ENCODE data around the gene ARHGEF11. TPM values are rescaled to one million over a fixed set of nuclear protein-coding genes. Genes with fewer than 3 reads are reported as not detected.

Gene ARHGEF11
- total RNA-seq, 1 experiment from 2014 or later, result 41.1 TPM

GRCh38 chr1:156912861-156913808, 132.4 kb downstream of the ARHGEF11 start:
- no peak overlapping the region for H3K56ac ChIP-seq (ENCODE audit: insufficient read length, low read depth, low read length)
- no peak overlapping the region for H2BK120ac ChIP-seq (ENCODE audit: low read depth, low read length, poor library complexity, severe bottlenecking)
- no peak overlapping the region for H4K5ac ChIP-seq (ENCODE audit: insufficient read length, low read depth, low read length)
- no peak overlapping the region for H2BK12ac ChIP-seq (ENCODE audit: insufficient read length, low read depth, low read length)
- peak; percentile 53 for TF ChIP-seq CTCF (conservative IDR thresholded peaks at IDR 0.05)
- H3K23me2 ChIP-seq (ENCODE audit: insufficient read length, low read depth, low read length, poor library complexity, severe bottlenecking), result no peaks in the 10 kb centered on the region
- no peaks in the 10 kb centered on the region for H4K20me1 ChIP-seq (ENCODE audit: control insufficient read depth, insufficient read depth, insufficient read length)
- DNase-seq, result peak; percentile 69
- no peak overlapping the region for H3K4me2 ChIP-seq (ENCODE audit: insufficient read depth, insufficient read length, low read length)
- H3K4me1 Mint-ChIP-seq, result peaks cover 8 to 22% of the 10 kb centered on the region in 2 experiments
- no peak overlapping the region for H4K8ac ChIP-seq (replicated peaks; ENCODE audit: insufficient read length, low read depth, low read length)
- no peak overlapping the region for H3K18ac ChIP-seq (ENCODE audit: insufficient read length, low read depth, low read length)
- H2AFZ ChIP-seq (ENCODE audit: low read length), result no peak overlapping the region
- no peak overlapping the region for H2BK5ac ChIP-seq (ENCODE audit: insufficient read length, low read length)
- no peaks in the 10 kb centered on the region; the same call in 1 of the 2 replicates for H3K27me3 ChIP-seq (ENCODE audit: insufficient read depth, low read length)
- H3K9ac ChIP-seq (ENCODE audit: extremely low read depth, insufficient read length, low read length), result no peak overlapping the region
- H4K91ac ChIP-seq (ENCODE audit: insufficient read length, low read depth, low read length), result no peak overlapping the region
- H3K23ac ChIP-seq (ENCODE audit: insufficient read length, low read depth, low read length), result no peak overlapping the region
- H3K27ac Mint-ChIP-seq, result no peak overlapping the region
- H2BK15ac ChIP-seq (ENCODE audit: low read depth, low read length), result no peak overlapping the region
- no peak overlapping the region for H3K27ac ChIP-seq (ENCODE audit: insufficient read length, low read depth, low read length)
- H2BK20ac ChIP-seq (ENCODE audit: low read depth, low read length, poor library complexity, severe bottlenecking), result no peak overlapping the region
- no peaks in the 10 kb centered on the region for H3K79me2 ChIP-seq (ENCODE audit: insufficient read depth, low read length)
- no peaks in the 10 kb centered on the region for H3K36me3 Mint-ChIP-seq (ENCODE audit: insufficient read depth in 1 of 3, low read depth in 3 of 3)
- H3K4me1 ChIP-seq (ENCODE audit: insufficient read depth, low read length), result no peaks in the 10 kb centered on the region
- H3K9me3 ChIP-seq (ENCODE audit: control insufficient read depth, low read depth, low read length), result no peaks in the 10 kb centered on the region
- H2AK5ac ChIP-seq (ENCODE audit: insufficient read length, low read length), result no peak overlapping the region
- no peak overlapping the region for H3K4ac ChIP-seq (ENCODE audit: low read depth, low read length)
- no peak overlapping the region for H3K14ac ChIP-seq (ENCODE audit: insufficient read depth, low read length)
- H3K4me3 Mint-ChIP-seq, result no peak overlapping the region
- H3K79me1 ChIP-seq (ENCODE audit: insufficient read depth, low read depth, low read length, poor library complexity, severe bottlenecking), result no peaks in the 10 kb centered on the region
- no peaks in the 10 kb centered on the region; a peak in 1 of 5 replicates for H3K9me3 Mint-ChIP-seq
- H3K27me3 Mint-ChIP-seq (ENCODE audit: low read depth), result peaks cover 53% of the 10 kb centered on the region
- H3T11ph ChIP-seq (ENCODE audit: low read length), result no peak overlapping the region
- WGBS (ENCODE audit: extremely low coverage, insufficient read length, low lambda C conversion rate), result no CpG with 5 or more reads among the region's 24 CpGs

Measured in H9 (cell line).